ENCODE data around the gene GCNT4.
"Not testable (repeated sequence)": the region's sequence is repeated elsewhere in the genome, so short reads cannot be mapped to it uniquely, and the experiment has no call there.

GCNT4 gene

GRCh38 chr5:75052192-75053053, at the start of gene GCNT4:
Gene GCNT4 (minus strand): TSS chr5:75052558. CDS start chr5:75030037, 22,521 bp downstream.
- DNase-seq, result peak; percentile 10

GRCh38 chr5:75095956-75096355, 43.6 kb upstream of the GCNT4 start:
- not testable (repeated sequence) for DNase-seq

GRCh38 chr5:75091597-75091996, 39.2 kb upstream of the GCNT4 start:
- DNase-seq, result no peak

GRCh38 chr5:75089662-75090061, 37.3 kb upstream of the GCNT4 start:
- DNase-seq, result no peak

GRCh38 chr5:75089137-75089536, 36.8 kb upstream of the GCNT4 start:
- peak; percentile 53 for DNase-seq

GRCh38 chr5:75088648-75089047, 36.3 kb upstream of the GCNT4 start:
- DNase-seq, result no peak

GRCh38 chr5:75081510-75081909, 29.2 kb upstream of the GCNT4 start:
- no peak for DNase-seq

- not testable (repeated sequence) for DNase-seq
Measured at GRCh38 chr5:75079346-75079745, 27.0 kb upstream of the GCNT4 start.

- no peak for DNase-seq
Measured at GRCh38 chr5:75078027-75078426, 25.7 kb upstream of the GCNT4 start.

- DNase-seq, result no peak
Measured at GRCh38 chr5:75072061-75072460, 19.7 kb upstream of the GCNT4 start.

GRCh38 chr5:75071100-75071499, 18.7 kb upstream of the GCNT4 start:
- no peak for DNase-seq

GRCh38 chr5:75067434-75067833, 15.1 kb upstream of the GCNT4 start:
- no peak for DNase-seq

- no peak for DNase-seq
Measured at GRCh38 chr5:75062925-75063531, 10.7 kb upstream of the GCNT4 start.

- DNase-seq, result no peak
Measured at GRCh38 chr5:75059912-75060545, 7.7 kb upstream of the GCNT4 start.

- DNase-seq, result no peak
Measured at GRCh38 chr5:75058986-75059535, 6.7 kb upstream of the GCNT4 start.

GRCh38 chr5:75057561-75057960, 5.2 kb upstream of the GCNT4 start:
- DNase-seq, result peak; percentile 31

- no peak for DNase-seq
Measured at GRCh38 chr5:75055727-75056144, 3.4 kb upstream of the GCNT4 start.

GRCh38 chr5:75054134-75054930, 2.0 kb upstream of the GCNT4 start:
- DNase-seq, result no peak

GRCh38 chr5:75053304-75054133, 1.2 kb upstream of the GCNT4 start:
- DNase-seq, result peak; percentile 56

GRCh38 chr5:75053054-75053303, 621 bp upstream of the GCNT4 start:
- no peak for DNase-seq

- DNase-seq, result no peak
Measured at GRCh38 chr5:75051217-75051751, 1.1 kb downstream of the GCNT4 start.

GRCh38 chr5:75050415-75050814, 1.9 kb downstream of the GCNT4 start:
- DNase-seq, result no peak
